Lung (tissue), 12 donors: ENCODE data around the gene SLC38A3. TPM values are rescaled to one million over a fixed set of nuclear protein-coding genes. Genes with fewer than 3 reads are reported as not detected.

ENCODE experiments used
- ATAC-seq: fragments of 200-7000 bp; cut with Tn5 transposase; one replicate; pipeline ENCODE4 v1.9.1; 2020; ENCODE audit warnings: moderate number of reproducible peaks; ENCODE audit not compliant: insufficient read depth, low FRiP score
- DNase-seq, 3 donors: peaks; one replicate each; pipeline ENCODE4 v3.0.0-alpha.2; 2013 to 2017
- H3K27ac ChIP-seq, 2 donors: one replicate each; pipeline ENCODE4 v1.5.1; 2013; ENCODE audit warnings: mild to moderate bottlenecking in 2 of 2, moderate library complexity in 2 of 2, control low read depth in 1 of 2, inconsistent platforms in 1 of 2, low read depth in 1 of 2, low read length in 1 of 2
- H3K27me3 ChIP-seq, 3 donors: one replicate each; pipeline ENCODE4 v1.5.1; 2013; ENCODE audit warnings: low read length in 2 of 3; ENCODE audit not compliant: control insufficient read depth in 3 of 3, insufficient read depth in 3 of 3
- H3K36me3 ChIP-seq, 4 donors: one replicate each; pipeline ENCODE4 v1.5.1; 2013; ENCODE audit warnings: low read length in 4 of 4, mild to moderate bottlenecking in 1 of 4, moderate library complexity in 1 of 4; ENCODE audit not compliant: control insufficient read depth in 4 of 4, insufficient read depth in 4 of 4
- H3K4me1 ChIP-seq, 5 donors: one replicate each; pipeline ENCODE4 v1.5.1; 2013; ENCODE audit warnings: low read length in 5 of 5, mild to moderate bottlenecking in 2 of 5, moderate library complexity in 1 of 5; ENCODE audit not compliant: control insufficient read depth in 5 of 5, insufficient read depth in 5 of 5
- H3K4me3 ChIP-seq: one replicate; pipeline ENCODE4 v1.5.1; 2013; ENCODE audit warnings: mild to moderate bottlenecking, control low read depth, moderate library complexity
- H3K9ac ChIP-seq, 2 donors: one replicate each; pipeline ENCODE4 v1.5.1; 2013; ENCODE audit warnings: low read length in 2 of 2, control low read depth in 1 of 2; ENCODE audit not compliant: insufficient read depth in 1 of 2
- H3K9me3 ChIP-seq, 4 donors: one replicate each; pipeline ENCODE4 v1.5.1; 2013; ENCODE audit warnings: low read length in 3 of 4, mild to moderate bottlenecking in 1 of 4, moderate library complexity in 1 of 4; ENCODE audit not compliant: control insufficient read depth in 4 of 4, insufficient read depth in 3 of 4
- WGBS, 2 donors: extraction: QIAGEN DNeasy Blood & Tissue Kit; methylation state at CpG; one replicate each; pipeline ENCODE4 v1.1.7; 2013; 5-methylcytosine and 5-hydroxymethylcytosine counted together
- polyA plus RNA-seq, 2 donors: library from polyadenylated mRNA; stranded (reverse); fragments of 200-250 nt; gene quantifications; one replicate each; pipeline ENCODE4 v1.2.1, GENCODE V29; 2013
- total RNA-seq, 2 donors: library from RNA; depleted of rRNA in 1 of 2; stranded (reverse); fragments of >200 nt in 1 of 2; gene quantifications; one replicate each; pipeline ENCODE4 v1.2.1, GENCODE V29; 2014 to 2021
- TF ChIP-seq, protein P1 (sequence below): IDR thresholded peaks from 2 replicates; pipeline ENCODE4 v1.5.1; 2012; ENCODE audit warnings: mild to moderate bottlenecking; ENCODE audit errors: control extremely low read depth, extremely low read depth
- donor health status: control.
- donor health status: control.
- donor health status: Bipolar disorder and iron deficiency.
- donor health status: healthy.
- donor health status: DM: yes; HTN: yes; CAD: no.

The SLC38A3 gene
- total and polyA plus RNA-seq, 4 donors, result 0.08 to 4.3 (median 0.33) TPM

DNA sequence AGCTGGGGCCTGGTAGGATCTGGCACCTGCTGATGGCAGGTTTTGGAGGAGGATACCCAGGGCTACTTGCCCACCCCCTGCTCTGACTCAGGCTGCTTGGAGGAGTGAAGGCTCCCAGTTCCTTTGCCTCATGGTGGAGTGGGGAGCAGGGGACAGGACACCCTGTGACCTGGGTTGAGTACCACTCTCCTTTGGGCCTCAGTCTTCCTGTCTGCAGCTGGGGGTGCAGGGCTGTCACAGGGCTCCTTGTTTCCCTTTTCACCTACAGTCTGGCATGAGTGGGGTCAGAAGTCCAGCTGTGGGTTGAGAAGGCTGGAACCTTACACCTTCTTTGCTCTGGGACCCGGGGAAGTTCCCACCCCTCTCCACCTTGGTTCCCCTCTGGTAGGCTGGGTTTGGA lies 35.2 kb upstream of the SLC38A3 start:
- TF ChIP-seq, protein P1, sequence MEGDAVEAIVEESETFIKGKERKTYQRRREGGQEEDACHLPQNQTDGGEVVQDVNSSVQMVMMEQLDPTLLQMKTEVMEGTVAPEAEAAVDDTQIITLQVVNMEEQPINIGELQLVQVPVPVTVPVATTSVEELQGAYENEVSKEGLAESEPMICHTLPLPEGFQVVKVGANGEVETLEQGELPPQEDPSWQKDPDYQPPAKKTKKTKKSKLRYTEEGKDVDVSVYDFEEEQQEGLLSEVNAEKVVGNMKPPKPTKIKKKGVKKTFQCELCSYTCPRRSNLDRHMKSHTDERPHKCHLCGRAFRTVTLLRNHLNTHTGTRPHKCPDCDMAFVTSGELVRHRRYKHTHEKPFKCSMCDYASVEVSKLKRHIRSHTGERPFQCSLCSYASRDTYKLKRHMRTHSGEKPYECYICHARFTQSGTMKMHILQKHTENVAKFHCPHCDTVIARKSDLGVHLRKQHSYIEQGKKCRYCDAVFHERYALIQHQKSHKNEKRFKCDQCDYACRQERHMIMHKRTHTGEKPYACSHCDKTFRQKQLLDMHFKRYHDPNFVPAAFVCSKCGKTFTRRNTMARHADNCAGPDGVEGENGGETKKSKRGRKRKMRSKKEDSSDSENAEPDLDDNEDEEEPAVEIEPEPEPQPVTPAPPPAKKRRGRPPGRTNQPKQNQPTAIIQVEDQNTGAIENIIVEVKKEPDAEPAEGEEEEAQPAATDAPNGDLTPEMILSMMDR, result no peak
- Histone ChIP-seq H3K4me3 (no peak overlapping the region), H3K36me3 (peaks cover 0 to 4% (median under 1%) of the 10 kb centered on the region in 4 donors), H3K4me1 (peaks cover 7 to 57% (median 45%) of the 10 kb centered on the region in 5 donors), H3K27ac (peak overlapping the region; percentile 56 to 84), H3K9ac (no peak overlapping the region), H3K27me3 (no peaks in the 10 kb centered on the region), H3K9me3 (no peaks in the 10 kb centered on the region)
- no peak for ATAC-seq
- DNase-seq, result no peak
- 89 to 100% methylated on average over 1 of the region's 1 CpG for WGBS, 2 donors

DNA sequence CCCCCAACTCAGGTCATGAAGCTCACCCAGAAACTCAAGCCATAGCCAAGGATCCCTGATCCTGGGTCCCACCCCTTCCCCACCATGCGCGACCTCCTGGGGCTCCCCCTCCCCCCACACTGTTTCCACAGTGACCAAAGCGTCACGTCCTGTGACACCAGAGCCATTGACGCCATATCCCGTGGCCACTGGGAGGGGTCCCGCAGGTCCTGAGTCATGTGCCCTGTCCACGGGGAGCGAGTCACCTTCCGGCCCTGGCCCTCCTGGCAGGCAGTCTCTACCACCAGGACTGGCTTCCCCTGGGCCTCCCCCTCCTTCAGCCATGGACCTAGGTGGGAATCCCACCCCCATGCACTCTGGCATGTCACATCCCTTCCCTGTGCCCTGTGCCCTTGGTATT lies 34.4 kb upstream of the SLC38A3 start:
- Histone ChIP-seq H3K36me3 (peaks cover 0 to 5% (median 3%) of the 10 kb centered on the region in 4 donors), H3K4me3 (no peak overlapping the region), H3K27me3 (no peaks in the 10 kb centered on the region), H3K4me1 (peaks cover 2 to 49% (median 40%) of the 10 kb centered on the region in 5 donors), H3K9ac (no peak overlapping the region), H3K27ac (peak overlapping the region; percentile 56 to 84), H3K9me3 (no peaks in the 10 kb centered on the region)
- peak in 1 of 3 donors; percentile 52 for DNase-seq
- 47 to 53% methylated on average over 10 of the region's 10 CpGs for WGBS, 2 donors
- TF ChIP-seq, protein P1, result no peak
- ATAC-seq, result no peak

DNA sequence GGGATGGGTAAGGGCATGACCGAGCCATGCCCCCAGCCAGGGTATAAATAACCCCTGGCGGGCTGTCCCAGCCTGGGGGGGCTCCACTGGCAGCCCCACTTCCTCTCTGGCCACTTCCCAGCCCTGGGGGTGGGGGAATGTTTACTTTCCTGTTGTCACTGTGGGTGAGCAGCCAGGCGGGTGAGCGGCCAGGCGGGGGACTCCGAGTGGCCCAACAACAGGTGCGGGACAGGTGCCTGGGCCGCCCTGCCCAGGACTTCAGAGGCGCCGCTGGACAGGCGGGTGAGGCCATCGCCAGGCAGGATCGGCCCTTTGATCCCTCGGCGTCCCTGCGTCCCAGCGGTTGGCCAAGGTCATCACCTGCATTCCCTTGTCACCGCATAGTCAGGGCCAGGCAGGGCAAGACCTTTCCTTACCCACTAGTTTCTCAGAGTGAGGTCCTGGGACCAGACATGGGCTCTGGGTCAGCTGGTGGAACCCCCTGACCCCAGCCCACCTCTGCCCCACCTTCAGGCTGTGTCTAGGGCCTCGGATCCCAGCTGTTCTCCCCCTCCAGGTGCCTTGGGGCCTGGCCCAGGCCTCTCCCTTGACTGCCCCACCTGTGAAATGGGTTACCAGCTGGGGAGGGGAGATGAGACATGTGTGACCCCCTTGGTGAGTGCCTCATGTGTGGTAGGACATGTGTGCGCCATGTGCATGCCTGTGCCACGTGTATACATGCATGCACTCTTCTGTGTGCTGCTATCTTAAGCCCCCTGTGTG lies 33.4 kb upstream of the SLC38A3 start:
- DNase-seq, result no peak
- WGBS, 2 donors, result 57 to 77% methylated on average over 18 to 21 of the region's 21 CpGs
- TF ChIP-seq, protein P1, result no peak

More for the DNA sequence above, 33.4 kb upstream of the SLC38A3 start:
- Histone ChIP-seq H3K4me1 (peaks cover 0 to 39% (median 32%) of the 10 kb centered on the region in 5 donors), H3K27me3 (no peaks in the 10 kb centered on the region), H3K27ac (peak overlapping the region in 1 of 2 donors; percentile 74), H3K9ac (no peak overlapping the region), H3K4me3 (no peak overlapping the region), H3K9me3 (no peaks in the 10 kb centered on the region), H3K36me3 (peaks cover 0 to 8% (median 5%) of the 10 kb centered on the region in 4 donors)
- no peak for ATAC-seq
